Naive thymus-derived CD8-positive, alpha-beta T cell (primary cell): ENCODE data around the gene MAD2L1BP. TPM values are rescaled to one million over a fixed set of nuclear protein-coding genes. Genes with fewer than 3 reads are reported as not detected.
"Not testable (repeated sequence)": the region's sequence is repeated elsewhere in the genome, so short reads cannot be mapped to it uniquely, and the experiment has no call there.

Source experiments
- ATAC-seq, 2 donors: fragments of 150-1000 bp; cut with Tn5 transposase in 1 of 2; sonication (Bioruptor Pico), chemical (Tn5 transposase) in 1 of 2; 1 replicate in 1 of 2; 2 replicates in 1 of 2; pipeline ENCODE4 v1.10.0; 2021; ENCODE audit warnings: mild to moderate bottlenecking in 2 of 2, moderate library complexity in 2 of 2
- POLR2A ChIA-PET: fragments of 350-600 bp; sonication (Branson Sonifier 250); formaldehyde crosslinking; loops from one replicate; lab custom pipeline; 2021; ENCODE audit warnings: antibody characterized with exemption; lab: Charles Lee
- DNase-seq, 10 donors: peaks; one replicate each; pipeline versions ENCODE4 v3.0.0 to v3.0.0-alpha.2; 2020 to 2022
- H3K27ac Mint-ChIP-seq, 10 donors: one replicate each; pipeline ENCODE4 v1.8.0; 2020 to 2022; ENCODE audit warnings: mild to moderate bottlenecking in 10 of 10, mixed read lengths in 10 of 10, moderate library complexity in 4 of 10, inconsistent platforms in 1 of 10
- H3K27me3 Mint-ChIP-seq, 5 donors: one replicate each; pipeline ENCODE4 v1.8.0; 2021 to 2022; ENCODE audit warnings: mixed read lengths in 5 of 5
- H3K36me3 Mint-ChIP-seq, 3 donors: one replicate each; pipeline ENCODE4 v1.8.0; 2020 to 2022; ENCODE audit warnings: mixed read lengths in 3 of 3, mild to moderate bottlenecking in 2 of 3, inconsistent platforms in 1 of 3
- H3K4me1 Mint-ChIP-seq, 4 donors: one replicate each; pipeline ENCODE4 v1.8.0; 2021 to 2022; ENCODE audit warnings: mixed read lengths in 4 of 4
- H3K4me3 Mint-ChIP-seq, 10 donors: one replicate each; pipeline ENCODE4 v1.8.0; 2020 to 2022; ENCODE audit warnings: mild to moderate bottlenecking in 10 of 10, mixed read lengths in 10 of 10, moderate library complexity in 6 of 10, inconsistent platforms in 1 of 10
- H3K9me3 Mint-ChIP-seq, 9 donors: one replicate each; pipeline ENCODE4 v1.8.0; 2020 to 2022; ENCODE audit warnings: mixed read lengths in 9 of 9, mild to moderate bottlenecking in 3 of 9, inconsistent platforms in 1 of 9, moderate library complexity in 1 of 9
- polyA plus RNA-seq, 3 donors: library from polyadenylated mRNA; unstranded; fragments of 300-500 nt; fragmentation: Illumina TruSeq; gene quantifications; one replicate each; pipeline ENCODE4 v1.2.3, GENCODE V29; 2021
- total RNA-seq, 8 experiments: library from RNA in 2 of 8; stranded (reverse) in 2 of 8; gene quantifications; one replicate each; pipeline ENCODE4 v1.2.3 and lab custom pipeline; 2021 to 2026

MAD2L1BP gene
- total RNA-seq = 10 to 100 TPM; 30.3 to 32.9 TPM
- 10 to 100 TPM; 12.5 to 19.6 (median 17.9) TPM for polyA plus RNA-seq
- 8.6 to 23.8 (median 20.0) reads per million in 6 experiments for total RNA-seq (lab: John Stamatoyannopoulos, UW)

- DNase-seq (peak; percentile 71 to 93 (median 83)), ATAC-seq (peak; percentile 91 to 93)
- peaks cover 26 to 66% (median 54%) of the 10 kb centered on the region in 4 donors for H3K4me1 Mint-ChIP-seq
- H3K4me3 Mint-ChIP-seq = peak within 1 kb of the TSS; percentile 92 to 99 (median 98)
- H3K27ac Mint-ChIP-seq = peak within 1 kb of the TSS; percentile 93 to 98 (median 97)
- POLR2A ChIA-PET = interaction anchor here (0.6 to 1.9 kb wide), 7 partner anchors 9 to 119 kb away, joined by 3 to 8 read pairs (median 4); partner anchors contain the start of genes POLH, POLR1C, RSPH9 and XPO5
- peaks cover 0 to 2% (median 0%) of the 10 kb centered on the region in 5 donors for H3K27me3 Mint-ChIP-seq
- peaks cover 0 to 36% (median 12%) of the 10 kb centered on the region in 3 donors for H3K36me3 Mint-ChIP-seq
- no peaks in the 10 kb centered on the region for H3K9me3 Mint-ChIP-seq
These were observed at the start of gene MAD2L1BP for GRCh38 chr6:43635387-43636307. Gene MAD2L1BP, plus strand, starts transcription at chr6:43635840. Its CDS starts 36 bp downstream, at chr6:43635876.

GRCh38 chr6:43588194-43588593 lies 47.4 kb upstream of the MAD2L1BP start:
- Mint-ChIP-seq H3K4me1 (peaks cover 10 to 24% (median 22%) of the 10 kb centered on the region in 4 donors), H3K27me3 (no peaks in the 10 kb centered on the region), H3K9me3 (no peaks in the 10 kb centered on the region), H3K27ac (no peak overlapping the region), H3K36me3 (peaks cover 0 to 81% (median 16%) of the 10 kb centered on the region in 3 donors), H3K4me3 (no peak overlapping the region)
- no peak for DNase-seq
- no peak for ATAC-seq
- POLR2A ChIA-PET = no interaction called here

- DNase-seq, H3K27ac Mint-ChIP-seq, POLR2A ChIA-PET, ATAC-seq, H3K4me3 Mint-ChIP-seq, H3K9me3 Mint-ChIP-seq, H3K27me3 Mint-ChIP-seq: not testable (repeated sequence)
- Mint-ChIP-seq H3K36me3 (peaks cover 0 to 72% (median 11%) of the 10 kb centered on the region in 3 donors), H3K4me1 (peaks cover 7 to 12% (median 10%) of the 10 kb centered on the region in 4 donors)
These were observed 46.1 kb upstream of the MAD2L1BP start for GRCh38 chr6:43589564-43589963.

GRCh38 chr6:43593938-43594337 lies 41.7 kb upstream of the MAD2L1BP start:
- Mint-ChIP-seq H3K4me3 (no peak overlapping the region), H3K27me3 (no peaks in the 10 kb centered on the region), H3K27ac (no peak overlapping the region), H3K9me3 (no peaks in the 10 kb centered on the region), H3K36me3 (peaks cover 0 to 58% (median 11%) of the 10 kb centered on the region in 3 donors), H3K4me1 (no peaks in the 10 kb centered on the region)
- POLR2A ChIA-PET = interaction anchor here (0.7 kb wide), 1 partner anchor 1050 kb away, joined by 3 read pairs; no protein-coding TSS in a partner anchor
- ATAC-seq (no peak), DNase-seq (no peak)

- no peak for ATAC-seq
- Mint-ChIP-seq H3K27ac (no peak overlapping the region), H3K9me3 (no peaks in the 10 kb centered on the region), H3K4me1 (no peaks in the 10 kb centered on the region), H3K27me3 (no peaks in the 10 kb centered on the region), H3K4me3 (no peak overlapping the region), H3K36me3 (peaks cover 0 to 78% (median 14%) of the 10 kb centered on the region in 3 donors)
- POLR2A ChIA-PET = interaction anchor here (0.6 kb wide), 1 partner anchor 37 kb away, joined by 6 read pairs; no protein-coding TSS in a partner anchor
- no peak for DNase-seq
These were observed 35.0 kb upstream of the MAD2L1BP start for GRCh38 chr6:43600595-43600994.

- Mint-ChIP-seq H3K9me3 (no peaks in the 10 kb centered on the region), H3K36me3 (peaks cover 0 to 85% (median 12%) of the 10 kb centered on the region in 3 donors), H3K27ac (peak overlapping the region in 1 of 10 donors; percentile 67), H3K4me1 (peaks cover 0 to 10% (median 8%) of the 10 kb centered on the region in 4 donors), H3K4me3 (no peak overlapping the region), H3K27me3 (no peaks in the 10 kb centered on the region)
- no peak for DNase-seq
- POLR2A ChIA-PET = no interaction called here
- ATAC-seq = no peak
These were observed 31.5 kb upstream of the MAD2L1BP start for GRCh38 chr6:43604174-43604573.

GRCh38 chr6:43606019-43606418 lies 29.6 kb upstream of the MAD2L1BP start:
- no peak for ATAC-seq

GRCh38 chr6:43608310-43608763 lies 27.3 kb upstream of the MAD2L1BP start:
- POLR2A ChIA-PET = interaction anchor here (1.1 to 1.6 kb wide), 2 partner anchors 63 to 471 kb away, joined by 3 read pairs; no protein-coding TSS in a partner anchor
- no peak overlapping the region for H3K4me3 Mint-ChIP-seq
- peak overlapping the region in 5 of 10 donors; percentile 0 to 79 (median 43) for H3K27ac Mint-ChIP-seq
- H3K4me1 Mint-ChIP-seq = peaks cover 0 to 12% (median 8%) of the 10 kb centered on the region in 4 donors
- DNase-seq = peak; percentile 20 to 77 (median 47)
- H3K9me3 Mint-ChIP-seq = no peaks in the 10 kb centered on the region
- H3K36me3 Mint-ChIP-seq = peaks cover 0 to 71% (median 16%) of the 10 kb centered on the region in 3 donors
- peak in 1 of 2 donors; percentile 54 for ATAC-seq
- H3K27me3 Mint-ChIP-seq = no peaks in the 10 kb centered on the region

More at GRCh38 chr6:43606019-43606418, 29.6 kb upstream of the MAD2L1BP start:
- POLR2A ChIA-PET = interaction anchor here (0.7 kb wide), 1 partner anchor 576 kb away, joined by 4 read pairs; no protein-coding TSS in a partner anchor
- H3K27ac Mint-ChIP-seq = no peak overlapping the region
- H3K27me3 Mint-ChIP-seq = no peaks in the 10 kb centered on the region
- H3K9me3 Mint-ChIP-seq = no peaks in the 10 kb centered on the region
- no peak for DNase-seq
- H3K4me1 Mint-ChIP-seq = peaks cover 0 to 12% (median 8%) of the 10 kb centered on the region in 4 donors
- H3K4me3 Mint-ChIP-seq = no peak overlapping the region
- H3K36me3 Mint-ChIP-seq = peaks cover 0 to 79% (median 12%) of the 10 kb centered on the region in 3 donors

GRCh38 chr6:43608807-43609206 lies 26.8 kb upstream of the MAD2L1BP start:
- H3K9me3 Mint-ChIP-seq = no peaks in the 10 kb centered on the region
- no peak for ATAC-seq
- peak overlapping the region in 4 of 10 donors; percentile 1 to 79 (median 60) for H3K27ac Mint-ChIP-seq
- POLR2A ChIA-PET = interaction anchor here (1.6 kb wide), 1 partner anchor 470 kb away, joined by 3 read pairs; no protein-coding TSS in a partner anchor
- peaks cover 3 to 71% (median 13%) of the 10 kb centered on the region in 3 donors for H3K36me3 Mint-ChIP-seq
- peaks cover 0 to 12% (median 8%) of the 10 kb centered on the region in 4 donors for H3K4me1 Mint-ChIP-seq
- no peaks in the 10 kb centered on the region for H3K27me3 Mint-ChIP-seq
- DNase-seq = no peak
- H3K4me3 Mint-ChIP-seq = no peak overlapping the region

GRCh38 chr6:43609402-43609801 lies 26.2 kb upstream of the MAD2L1BP start:
- H3K36me3 Mint-ChIP-seq = peaks cover 5 to 70% (median 10%) of the 10 kb centered on the region in 3 donors
- peaks cover 0 to 12% (median 8%) of the 10 kb centered on the region in 4 donors for H3K4me1 Mint-ChIP-seq
- peak overlapping the region in 2 of 10 donors; percentile 1 to 67 for H3K27ac Mint-ChIP-seq
- POLR2A ChIA-PET = no interaction called here
- no peak for DNase-seq
- H3K27me3 Mint-ChIP-seq = no peaks in the 10 kb centered on the region
- H3K4me3 Mint-ChIP-seq = no peak overlapping the region
- no peaks in the 10 kb centered on the region for H3K9me3 Mint-ChIP-seq
- ATAC-seq = no peak

GRCh38 chr6:43610431-43610830 lies 25.2 kb upstream of the MAD2L1BP start:
- Mint-ChIP-seq H3K27me3 (no peaks in the 10 kb centered on the region), H3K4me3 (no peak overlapping the region), H3K4me1 (peaks cover 0 to 12% (median 8%) of the 10 kb centered on the region in 4 donors), H3K9me3 (no peaks in the 10 kb centered on the region), H3K36me3 (peaks cover 5 to 69% (median 5%) of the 10 kb centered on the region in 3 donors), H3K27ac (peak overlapping the region in 2 of 10 donors; percentile 30 to 86)
- no peak for DNase-seq
- no peak for ATAC-seq
- POLR2A ChIA-PET = interaction anchor here (1.5 kb wide), 1 partner anchor 19 kb away, joined by 4 read pairs; the partner anchor contains the start of gene GTPBP2
